Fibroblast of lung (primary cell): ENCODE data around the gene GPC3.

ENCODE experiments used
- CTCF ChIP-seq, 2 donors: IDR thresholded peaks in 1 of 2; conservative IDR thresholded peaks in 1 of 2; 1 replicate in 1 of 2; 2 replicates in 1 of 2; pipeline ENCODE4 v1.5.1; 2011 to 2012; ENCODE audit warnings: low read length in 2 of 2, control low read depth in 1 of 2, inconsistent platforms in 1 of 2, low read depth in 1 of 2, mild to moderate bottlenecking in 1 of 2
- EZH2 ChIP-seq: IDR thresholded peaks from 2 replicates; pipeline ENCODE4 v1.5.1; 2012; ENCODE audit warnings: low read length, control low read depth, mild to moderate bottlenecking; ENCODE audit errors: missing control alignments

- TF ChIP-seq CTCF (conservative IDR thresholded peaks at IDR 0.05 in 1 of 2, IDR thresholded peaks at IDR 0.05 in 1 of 2; ENCODE audit: low read depth in 1 of 2, low read length in 2 of 2) (no peak), EZH2 (no peak)
These were observed 357.7 kb downstream of the GPC3 start for GRCh38 chrX:133627673-133628072.
